ENCODE data around the gene AK5. TPM values are rescaled to one million over a fixed set of nuclear protein-coding genes. Genes with fewer than 3 reads are reported as not detected.

AK5 gene
- total RNA-seq, 1 donor from 2014 or later = not detected

GRCh38 chr1:77275194-77275593 is 6.6 kb upstream of the AK5 start:
- Mint-ChIP-seq H3K27ac (ENCODE audit: unreplicated experiment) (no peak overlapping the region), H3K27me3 (ENCODE audit: unreplicated experiment) (no peaks in the 10 kb centered on the region), H3K9me3 (ENCODE audit: unreplicated experiment) (no peaks in the 10 kb centered on the region), H3K36me3 (ENCODE audit: low read depth, unreplicated experiment) (no peaks in the 10 kb centered on the region), H3K4me3 (ENCODE audit: unreplicated experiment) (no peak overlapping the region), H3K4me1 (ENCODE audit: unreplicated experiment) (no peaks in the 10 kb centered on the region)
- TF ChIP-seq CTCF (IDR thresholded peaks at IDR 0.05; ENCODE audit: unreplicated experiment) = no peak
- DNase-seq (ENCODE audit: low spot score) = no peak

- H3K27me3 Mint-ChIP-seq (ENCODE audit: unreplicated experiment) = peaks cover 7% of the 10 kb centered on the region
- no peak for DNase-seq (ENCODE audit: low spot score)
- TF ChIP-seq CTCF (IDR thresholded peaks at IDR 0.05; ENCODE audit: unreplicated experiment) = no peak
Observed at GRCh38 chr1:77276941-77277340, 4.9 kb upstream of the AK5 start.

GRCh38 chr1:77279929-77280328 is 1.9 kb upstream of the AK5 start:
- Mint-ChIP-seq H3K27ac (ENCODE audit: unreplicated experiment) (no peak overlapping the region), H3K27me3 (ENCODE audit: unreplicated experiment) (peaks cover 13% of the 10 kb centered on the region), H3K36me3 (ENCODE audit: low read depth, unreplicated experiment) (no peaks in the 10 kb centered on the region), H3K4me1 (ENCODE audit: unreplicated experiment) (no peaks in the 10 kb centered on the region), H3K9me3 (ENCODE audit: unreplicated experiment) (no peaks in the 10 kb centered on the region), H3K4me3 (ENCODE audit: unreplicated experiment) (no peak overlapping the region)
- TF ChIP-seq CTCF (IDR thresholded peaks at IDR 0.05; ENCODE audit: unreplicated experiment) = no peak
- DNase-seq (ENCODE audit: low spot score) = no peak

More at GRCh38 chr1:77276941-77277340, 4.9 kb upstream of the AK5 start:
- Mint-ChIP-seq H3K4me1 (ENCODE audit: unreplicated experiment) (no peaks in the 10 kb centered on the region), H3K4me3 (ENCODE audit: unreplicated experiment) (no peak overlapping the region), H3K9me3 (ENCODE audit: unreplicated experiment) (no peaks in the 10 kb centered on the region), H3K36me3 (ENCODE audit: low read depth, unreplicated experiment) (no peaks in the 10 kb centered on the region), H3K27ac (ENCODE audit: unreplicated experiment) (no peak overlapping the region)

GRCh38 chr1:77280962-77281361 is 857 bp upstream of the AK5 start:
- peak overlapping the region; percentile 80 for H3K4me3 Mint-ChIP-seq (ENCODE audit: unreplicated experiment)
- no peaks in the 10 kb centered on the region for H3K36me3 Mint-ChIP-seq (ENCODE audit: low read depth, unreplicated experiment)
- TF ChIP-seq CTCF (IDR thresholded peaks at IDR 0.05; ENCODE audit: unreplicated experiment) = no peak
- H3K4me1 Mint-ChIP-seq (ENCODE audit: unreplicated experiment) = no peaks in the 10 kb centered on the region
- no peak overlapping the region for H3K27ac Mint-ChIP-seq (ENCODE audit: unreplicated experiment)
- no peaks in the 10 kb centered on the region for H3K9me3 Mint-ChIP-seq (ENCODE audit: unreplicated experiment)
- peaks cover 13% of the 10 kb centered on the region for H3K27me3 Mint-ChIP-seq (ENCODE audit: unreplicated experiment)
- no peak for DNase-seq (ENCODE audit: low spot score)

- H3K27ac Mint-ChIP-seq (ENCODE audit: unreplicated experiment) = no peak overlapping the region
- no peaks in the 10 kb centered on the region for H3K9me3 Mint-ChIP-seq (ENCODE audit: unreplicated experiment)
- peak; percentile 37 for DNase-seq (ENCODE audit: low spot score)
- H3K4me1 Mint-ChIP-seq (ENCODE audit: unreplicated experiment) = no peaks in the 10 kb centered on the region
- H3K4me3 Mint-ChIP-seq (ENCODE audit: unreplicated experiment) = peak overlapping the region; percentile 60
- no peaks in the 10 kb centered on the region for H3K36me3 Mint-ChIP-seq (ENCODE audit: low read depth, unreplicated experiment)
- peaks cover 13% of the 10 kb centered on the region for H3K27me3 Mint-ChIP-seq (ENCODE audit: unreplicated experiment)
- TF ChIP-seq CTCF (IDR thresholded peaks at IDR 0.05; ENCODE audit: unreplicated experiment) = no peak
Observed at GRCh38 chr1:77282187-77282865, 507 bp downstream of the AK5 start.

Data from endothelial cell (in vitro differentiated cells).